ENCODE results near the gene WDTC1. TPM values are rescaled to one million over a fixed set of nuclear protein-coding genes. Genes with fewer than 3 reads are reported as not detected.

WDTC1 gene
- total RNA-seq, 4 donors from 2014 or later, result 40.0 to 75.5 (median 49.9) TPM

- Histone ChIP-seq H3K9me3 (no peaks in the 10 kb centered on the region), H3K36me3 (no peaks in the 10 kb centered on the region), H3K27me3 (peaks cover 46% of the 10 kb centered on the region), H3K4me1 (peaks cover 0 to 25% (median 20%) of the 10 kb centered on the region in 3 donors), H3K27ac (no peak overlapping the region), H3K4me3 (no peak overlapping the region)
- WGBS, 2 donors (ENCODE audit: low coverage in 1 of 2), result 100% methylated on average over 1 to 5 of the region's 8 CpGs
- TF ChIP-seq POLR2AphosphoS5 (IDR thresholded peaks at IDR 0.05) (no peak), POLR2A (IDR thresholded peaks at IDR 0.05) (no peak), CTCF (IDR thresholded peaks at IDR 0.05) (no peak), EP300 (IDR thresholded peaks at IDR 0.05) (no peak)
- no peak for ATAC-seq
Measured at GRCh38 chr1:27346357-27346756, 111.9 kb downstream of the WDTC1 start.

DNA sequence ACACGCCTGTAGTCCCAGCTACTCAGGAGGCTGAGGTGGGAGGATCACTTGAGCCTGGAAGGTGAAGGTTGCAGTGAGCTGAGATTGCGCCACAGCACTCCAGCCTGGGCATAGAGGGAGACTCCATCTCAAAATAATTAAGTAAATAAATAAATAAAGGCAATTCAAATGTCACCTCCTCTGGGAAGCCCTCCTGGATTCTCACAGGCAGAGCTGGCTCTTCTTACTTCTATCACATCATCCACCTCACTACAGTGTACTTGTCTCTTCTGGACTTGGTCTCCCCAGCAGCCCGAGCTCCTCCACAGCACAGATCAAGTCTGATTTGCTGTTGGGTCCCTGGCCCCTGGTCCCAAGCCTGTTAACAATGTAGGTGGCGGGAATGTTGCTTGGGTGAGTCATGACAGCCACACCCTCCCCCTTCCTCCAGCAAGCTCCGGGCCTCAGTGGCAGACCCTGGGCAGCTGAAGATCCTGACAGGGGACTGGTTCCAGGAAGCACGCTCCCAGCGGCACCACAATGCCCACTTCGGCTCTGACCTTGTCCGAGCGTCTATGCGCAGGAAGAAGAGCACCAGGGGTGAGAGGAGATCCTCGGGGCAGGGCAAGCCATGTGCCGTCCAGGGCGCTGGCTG lies 112.7 kb downstream of the WDTC1 start:
- Histone ChIP-seq H3K27ac (no peak overlapping the region), H3K27me3 (peaks cover 46% of the 10 kb centered on the region), H3K36me3 (no peaks in the 10 kb centered on the region), H3K4me1 (peaks cover 0 to 31% (median 20%) of the 10 kb centered on the region in 3 donors), H3K4me3 (no peak overlapping the region), H3K9me3 (no peaks in the 10 kb centered on the region)
- WGBS, 2 donors (ENCODE audit: low coverage in 1 of 2), result 77% methylated on average over 3 of the region's 14 CpGs; no CpG with 5 or more reads in 1 of the 2 donors
- TF ChIP-seq POLR2A (IDR thresholded peaks at IDR 0.05), result no peak
- TF ChIP-seq EP300 (IDR thresholded peaks at IDR 0.05), result no peak
- no peak for TF ChIP-seq POLR2AphosphoS5 (IDR thresholded peaks at IDR 0.05)
- TF ChIP-seq CTCF (IDR thresholded peaks at IDR 0.05), result no peak
- ATAC-seq, result no peak

- H3K27ac ChIP-seq, result peak overlapping the region in 1 of 4 donors; percentile 2
- peaks cover 0 to 15% of the 10 kb centered on the region in 2 donors for H3K36me3 ChIP-seq
- TF ChIP-seq POLR2AphosphoS5 (IDR thresholded peaks at IDR 0.05) (no peak), CTCF (IDR thresholded peaks at IDR 0.05) (peak in 1 of 4 experiments; percentile 24)
- ATAC-seq, result peak; percentile 46
- 60 to 85% methylated on average over 4 to 5 of the region's 51 CpGs for WGBS, 2 donors (ENCODE audit: low coverage in 1 of 2)
- no peaks in the 10 kb centered on the region for H3K9me3 ChIP-seq
- peak overlapping the region; percentile 26 to 53 for H3K4me3 ChIP-seq
- H3K4me1 ChIP-seq, result peaks cover 0 to 31% (median 20%) of the 10 kb centered on the region in 3 donors
- H3K27me3 ChIP-seq, result peaks cover 46% of the 10 kb centered on the region
Measured at GRCh38 chr1:27348861-27349783, 114.7 kb downstream of the WDTC1 start.

DNA sequence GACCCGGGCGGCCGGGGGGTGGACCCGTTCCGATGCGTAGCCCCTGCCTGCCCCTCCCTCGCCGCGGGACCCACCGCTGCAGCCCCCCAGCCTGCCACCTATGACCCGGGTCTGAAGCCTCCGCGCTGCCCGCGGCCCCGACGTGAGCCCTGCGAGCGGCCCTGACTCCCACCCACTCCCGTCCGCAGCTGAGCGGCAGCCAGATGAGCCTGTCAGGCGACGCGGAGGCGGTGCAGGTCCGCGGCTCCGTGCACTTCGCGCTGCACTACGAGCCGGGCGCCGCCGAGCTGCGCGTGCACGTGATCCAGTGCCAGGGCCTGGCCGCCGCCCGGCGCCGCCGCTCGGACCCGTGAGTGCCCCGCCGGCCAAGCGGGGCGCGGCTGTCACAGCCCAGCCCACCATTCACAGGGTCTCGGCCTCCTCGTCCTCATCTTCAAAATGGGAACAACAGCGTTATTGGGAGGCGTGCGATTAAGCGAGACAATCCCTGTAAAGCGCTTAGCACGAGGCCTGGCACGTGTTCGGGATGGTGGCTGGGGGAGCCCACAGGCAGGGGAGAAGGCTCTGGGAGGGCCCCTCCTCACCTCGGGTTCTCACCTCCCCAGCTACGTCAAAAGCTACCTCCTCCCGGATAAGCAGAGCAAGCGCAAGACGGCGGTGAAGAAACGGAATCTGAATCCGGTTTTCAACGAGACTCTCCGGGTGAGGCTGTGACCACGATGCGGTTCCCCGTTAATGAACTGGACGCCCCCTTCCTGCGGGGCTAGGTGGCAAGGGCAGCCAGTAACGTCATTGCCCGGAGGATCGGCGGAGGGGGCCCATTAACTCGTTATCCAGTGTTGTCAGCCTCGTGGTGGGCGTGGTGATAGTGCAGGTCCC lies 115.6 kb downstream of the WDTC1 start:
- WGBS, 2 donors (ENCODE audit: low coverage in 1 of 2), result 7% methylated on average over 22 of the region's 84 CpGs; no CpG with 5 or more reads in 1 of the 2 donors

More for the DNA sequence above, 115.6 kb downstream of the WDTC1 start:
- peaks cover 0 to 24% of the 10 kb centered on the region in 2 donors for H3K36me3 ChIP-seq
- no peaks in the 10 kb centered on the region for H3K9me3 ChIP-seq
- TF ChIP-seq POLR2AphosphoS5 (IDR thresholded peaks at IDR 0.05) (peak; percentile 28), POLR2A (IDR thresholded peaks at IDR 0.05) (no peak)
- ATAC-seq, result peak; percentile 80
- H3K27me3 ChIP-seq, result peaks cover 46% of the 10 kb centered on the region
- H3K4me1 ChIP-seq, result peaks cover 0 to 31% (median 20%) of the 10 kb centered on the region in 3 donors
- H3K27ac ChIP-seq, result peak overlapping the region in 1 of 4 donors; percentile 48
- H3K4me3 ChIP-seq, result peak overlapping the region; percentile 26 to 53

Measured in gastroesophageal sphincter (tissue), 4 donors.